Endothelial cell of umbilical vein (primary cell): ENCODE data around the gene POU3F3. TPM values are rescaled to one million over a fixed set of nuclear protein-coding genes. Genes with fewer than 3 reads are reported as not detected.

Experiments used
- BruUV-seq: library from RNA; stranded (reverse); fragments of 400-500 nt; replicated peaks from 2 replicates; lab custom pipeline; 2021; lab: Mats Ljungman, UMichigan
- CTCF ChIA-PET: fragments of 300-600, 350-600 bp; sonication (Branson Sonifier 250); formaldehyde crosslinking; loops from one replicate; lab custom pipeline; 2021; ENCODE audit warnings: antibody characterized with exemption, inconsistent platforms; lab: Charles Lee
- POLR2A ChIA-PET: fragments of 300-600, 350-600 bp; sonication (Branson Sonifier 250); formaldehyde crosslinking; loops from one replicate; lab custom pipeline; 2021; ENCODE audit warnings: antibody characterized with exemption, inconsistent platforms; lab: Charles Lee
- DNase-seq: peaks from one replicate; pipeline ENCODE4 v3.0.0-alpha.2; 2011; ENCODE audit warnings: low read depth, low spot score
- FAIRE-seq: peaks from 2 replicates; lab custom pipeline; 2011; peaks lifted over from hg19 to GRCh38; lab: Jason Lieb, UNC
- H2AFZ ChIP-seq: 2 replicates; pipeline ENCODE4 v1.6.0; 2012; ENCODE audit warnings: low read depth, low read length, control low read depth, inconsistent platforms
- H3K27ac ChIP-seq: 2 replicates; pipeline ENCODE4 v1.5.1; 2011; ENCODE audit warnings: low read depth, mild to moderate bottlenecking, control low read depth, low read length, moderate library complexity; ENCODE audit not compliant: insufficient read depth
- H3K27me3 ChIP-seq, 2 experiments: 2 replicates each; pipeline versions ENCODE4 v1.6.0 to v1.6.1; 2011; ENCODE audit warnings: low read length in 2 of 2, mixed read lengths in 1 of 2; ENCODE audit not compliant: control insufficient read depth in 2 of 2, insufficient read depth in 2 of 2
- H3K36me3 ChIP-seq, 2 experiments: 2 replicates in 1 of 2; 3 replicates in 1 of 2; pipeline ENCODE4 v1.5.1; 2011; ENCODE audit warnings: low read length in 2 of 2, mild to moderate bottlenecking in 1 of 2, moderate library complexity in 1 of 2; ENCODE audit not compliant: control insufficient read depth in 2 of 2, insufficient read depth in 2 of 2; ENCODE audit errors: extremely low read depth in 1 of 2
- H3K4me1 ChIP-seq: 3 replicates; pipeline ENCODE4 v1.5.1; 2011; ENCODE audit warnings: mild to moderate bottlenecking, low read length; ENCODE audit not compliant: control insufficient read depth, insufficient read depth; ENCODE audit errors: extremely low read depth
- H3K4me2 ChIP-seq: 2 replicates; pipeline ENCODE4 v1.6.1; 2011; ENCODE audit warnings: low read length, control low read depth, mixed read lengths; ENCODE audit not compliant: insufficient read depth
- H3K4me3 ChIP-seq, 3 experiments: fragments of 200-600 bp in 1 of 3; sonication (generic), shearing (Covaris generic) in 1 of 3; replicated peaks in 1 of 3; 2 replicates each; pipeline ENCODE4 v1.5.1; 2011 to 2016; ENCODE audit warnings: control low read depth in 3 of 3, low read length in 3 of 3, mild to moderate bottlenecking in 2 of 3, inconsistent platforms in 1 of 3, low read depth in 1 of 3, moderate library complexity in 1 of 3; ENCODE audit not compliant: insufficient read depth in 1 of 3
- H3K79me2 ChIP-seq: 2 replicates; pipeline ENCODE4 v1.6.0; 2012; ENCODE audit warnings: low read length, inconsistent platforms; ENCODE audit not compliant: control insufficient read depth, insufficient read depth
- H3K9ac ChIP-seq: replicated peaks from 2 replicates; pipeline ENCODE3; 2011; ENCODE audit warnings: low read length, control low read depth; ENCODE audit not compliant: insufficient read depth; ENCODE audit errors: extremely low read depth
- H3K9me1 ChIP-seq: replicated peaks from 3 replicates; pipeline ENCODE4 v1.6.0; 2011; ENCODE audit warnings: mild to moderate bottlenecking, low read length; ENCODE audit not compliant: control insufficient read depth, insufficient read depth; ENCODE audit errors: extremely low read depth
- H3K9me3 ChIP-seq: replicated peaks from 2 replicates; pipeline ENCODE4 v1.5.1; 2012; ENCODE audit warnings: low read length, inconsistent platforms; ENCODE audit not compliant: control insufficient read depth, insufficient read depth
- H4K20me1 ChIP-seq: replicated peaks from 2 replicates; pipeline ENCODE3; 2011; ENCODE audit warnings: mild to moderate bottlenecking, low read length; ENCODE audit not compliant: control insufficient read depth, insufficient read depth; ENCODE audit errors: extremely low read depth
- EZH2 ChIP-seq: IDR thresholded peaks from 2 replicates; pipeline ENCODE4 v1.6.1; 2012; ENCODE audit warnings: borderline replicate concordance, low read depth, mild to moderate bottlenecking, moderate library complexity, low read length, inconsistent platforms; ENCODE audit not compliant: severe bottlenecking
- FOS ChIP-seq: IDR thresholded peaks from 2 replicates; pipeline ENCODE4 v1.6.1; 2011; ENCODE audit warnings: mild to moderate bottlenecking, low read length, moderate library complexity, borderline replicate concordance; ENCODE audit not compliant: insufficient read depth
- GATA2 ChIP-seq: IDR thresholded peaks from 2 replicates; pipeline ENCODE4 v1.7.0; 2011; ENCODE audit warnings: low read depth, mild to moderate bottlenecking, moderate library complexity, mixed read lengths, low read length; ENCODE audit not compliant: insufficient read length, insufficient read depth
- JUN ChIP-seq: IDR thresholded peaks from 2 replicates; pipeline ENCODE4 v1.6.1; 2011; ENCODE audit warnings: borderline replicate concordance, low read depth; ENCODE audit not compliant: insufficient read length, insufficient read depth
- MAX ChIP-seq: IDR thresholded peaks from 2 replicates; pipeline ENCODE4 v1.6.1; 2011; ENCODE audit not compliant: insufficient read depth, insufficient read length
- MYC ChIP-seq: IDR thresholded peaks from one replicate; pipeline ENCODE4 v1.6.1; 2011; ENCODE audit warnings: mild to moderate bottlenecking, low read depth, low read length
- POLR2A ChIP-seq: IDR thresholded peaks from 2 replicates; pipeline ENCODE4 v1.6.1; 2012; ENCODE audit warnings: low read depth, mild to moderate bottlenecking, control low read depth, low read length
- POLR2AphosphoS5 ChIP-seq: IDR thresholded peaks from 2 replicates; pipeline ENCODE4 v1.6.1; 2012; ENCODE audit warnings: low read depth, mild to moderate bottlenecking, control low read depth, low read length, moderate library complexity; ENCODE audit not compliant: insufficient read depth
- dilution Hi-C: fragments of 300-500 bp; cut with MboI; formaldehyde crosslinking; loops from one replicate; pipeline ENCODE4 v1.15.0; 2019; ENCODE audit warnings: low sequenced_read_pairs; ENCODE audit not compliant: extremely low pct_ligation_motif_present
- intact Hi-C: fragments of 100-400 bp; cut with micrococcal nuclease; formaldehyde crosslinking; loops from one replicate; pipeline ENCODE4 v1.10.0; 2022
- polyA plus RNA-seq, 4 experiments: library from polyadenylated mRNA; depleted of rRNA in 3 of 4; stranded (reverse) in 3 of 4; unstranded in 1 of 4; fragments of >200 nt; gene quantifications; 2 replicates each; pipeline versions ENCODE4 v1.2.1 to v1.2.3, GENCODE V29; 2011 to 2012; ENCODE audit warnings: missing spikeins in 1 of 4
- total RNA-seq: library from RNA; stranded (reverse); gene quantifications from 2 replicates; pipeline ENCODE4 v1.2.3, GENCODE V29; 2021
- TF ChIP-seq, protein P1 (sequence below), 2 donors: IDR thresholded peaks; 1 replicate in 1 of 2; 2 replicates in 1 of 2; pipeline ENCODE4 v1.5.1; 2011; ENCODE audit warnings: low read length in 2 of 2, mild to moderate bottlenecking in 2 of 2, moderate library complexity in 2 of 2, control low read depth in 1 of 2, inconsistent platforms in 1 of 2, low read depth in 1 of 2; ENCODE audit not compliant: insufficient read depth in 1 of 2; ENCODE audit errors: extremely low read depth in 1 of 2

The POU3F3 gene
- total and polyA plus RNA-seq, 2 donors (not counting 3 experiments of a cell fraction or from before 2014, with no cell fraction given) = not detected

DNA sequence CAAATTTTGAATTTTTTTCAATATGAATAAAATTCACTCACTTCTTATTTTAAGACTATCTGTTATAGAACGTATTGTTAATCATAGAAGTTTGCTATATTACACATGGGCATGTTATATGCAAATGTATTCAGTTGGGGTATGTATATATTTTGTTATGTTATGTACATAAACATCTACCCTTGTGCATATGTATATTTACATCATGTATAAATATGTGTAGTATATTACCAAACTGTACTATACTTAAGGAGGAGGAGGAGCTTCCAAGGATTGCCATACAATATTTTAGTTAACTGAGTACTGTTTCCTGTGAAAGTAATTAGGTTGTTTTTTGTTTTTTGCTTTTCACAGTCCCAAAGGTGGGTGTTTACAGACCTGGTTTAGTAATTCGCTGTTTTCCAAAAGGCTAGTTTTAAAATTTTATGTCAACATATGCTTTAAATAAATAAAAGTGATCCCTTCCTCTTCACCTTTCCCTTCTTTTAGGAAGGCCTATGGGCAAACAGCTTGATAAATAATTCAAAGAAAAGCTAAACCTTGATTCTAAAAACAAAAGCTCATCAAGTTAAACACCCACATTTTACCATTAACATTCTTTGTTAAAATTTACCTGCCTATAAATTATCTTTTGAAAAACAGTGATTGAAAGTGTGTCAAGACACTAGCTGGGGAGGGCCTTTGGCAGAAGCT, 12.9 kb upstream of the POU3F3 start:
- FAIRE-seq (no peak), DNase-seq (no peak)
- Histone ChIP-seq H4K20me1 (no peaks in the 10 kb centered on the region), H2AFZ (no peak overlapping the region), H3K27me3 (peaks cover 37 to 38% of the 10 kb centered on the region in 2 experiments), H3K9ac (no peak overlapping the region), H3K4me2 (no peak overlapping the region), H3K4me3 (no peak overlapping the region), H3K4me1 (no peaks in the 10 kb centered on the region), H3K36me3 (no peaks in the 10 kb centered on the region), H3K79me2 (no peaks in the 10 kb centered on the region), H3K9me3 (no peaks in the 10 kb centered on the region), H3K9me1 (no peaks in the 10 kb centered on the region), H3K27ac (no peak overlapping the region)
- POLR2A ChIA-PET = no interaction called here
- dilution Hi-C loops = no loop called here
- intact Hi-C loops = no loop called here
- CTCF ChIA-PET = interaction anchor here (1.2 kb wide), 1 partner anchor 9 kb away, joined by 8 read pairs; no protein-coding TSS in a partner anchor
- TF ChIP-seq JUN (no peak), MYC (no peak), GATA2 (no peak), POLR2AphosphoS5 (no peak), EZH2 (no peak), MAX (no peak), FOS (no peak), POLR2A (no peak)
- TF ChIP-seq, protein P1, sequence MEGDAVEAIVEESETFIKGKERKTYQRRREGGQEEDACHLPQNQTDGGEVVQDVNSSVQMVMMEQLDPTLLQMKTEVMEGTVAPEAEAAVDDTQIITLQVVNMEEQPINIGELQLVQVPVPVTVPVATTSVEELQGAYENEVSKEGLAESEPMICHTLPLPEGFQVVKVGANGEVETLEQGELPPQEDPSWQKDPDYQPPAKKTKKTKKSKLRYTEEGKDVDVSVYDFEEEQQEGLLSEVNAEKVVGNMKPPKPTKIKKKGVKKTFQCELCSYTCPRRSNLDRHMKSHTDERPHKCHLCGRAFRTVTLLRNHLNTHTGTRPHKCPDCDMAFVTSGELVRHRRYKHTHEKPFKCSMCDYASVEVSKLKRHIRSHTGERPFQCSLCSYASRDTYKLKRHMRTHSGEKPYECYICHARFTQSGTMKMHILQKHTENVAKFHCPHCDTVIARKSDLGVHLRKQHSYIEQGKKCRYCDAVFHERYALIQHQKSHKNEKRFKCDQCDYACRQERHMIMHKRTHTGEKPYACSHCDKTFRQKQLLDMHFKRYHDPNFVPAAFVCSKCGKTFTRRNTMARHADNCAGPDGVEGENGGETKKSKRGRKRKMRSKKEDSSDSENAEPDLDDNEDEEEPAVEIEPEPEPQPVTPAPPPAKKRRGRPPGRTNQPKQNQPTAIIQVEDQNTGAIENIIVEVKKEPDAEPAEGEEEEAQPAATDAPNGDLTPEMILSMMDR (IDR thresholded peaks at IDR 0.05; ENCODE audit: extremely low read depth in 1 of 2, insufficient read depth in 1 of 2, low read depth in 1 of 2, low read length in 2 of 2) = no peak
- no TSS peak for BruUV-seq
